SU-DHL-6 (cell line): Measurements from ENCODE around the gene USP54.

ENCODE experiments used
- H2AFZ ChIP-seq: fragments of 200-600 bp; sonication (generic); 2 replicates; pipeline ENCODE4 v1.6.1; 2014; ENCODE audit warnings: low read depth, mild to moderate bottlenecking, moderate library complexity, mixed read lengths, antibody characterized with exemption, low read length; ENCODE audit not compliant: severe bottlenecking
- H3F3A ChIP-seq: fragments of 200-600 bp; shearing (Covaris generic); 2 replicates; pipeline ENCODE4 v1.6.0; 2016; ENCODE audit warnings: antibody characterized with exemption, mild to moderate bottlenecking; ENCODE audit not compliant: insufficient read depth
- H3K27ac ChIP-seq: fragments of 200-600 bp; sonication (generic); 2 replicates; pipeline ENCODE4 v1.5.1; 2016; ENCODE audit warnings: low read depth, mild to moderate bottlenecking, low read length, moderate library complexity, mixed read lengths
- H3K27me3 ChIP-seq: fragments of 200-600 bp; sonication (generic), shearing (Covaris generic); 2 replicates; pipeline ENCODE4 v1.6.0; 2014; ENCODE audit warnings: mild to moderate bottlenecking, low read length
- H3K36me3 ChIP-seq: fragments of 200-600 bp; sonication (generic); 2 replicates; pipeline ENCODE4 v1.6.1; 2014; ENCODE audit warnings: mild to moderate bottlenecking, low read length, mixed read lengths
- H3K4me2 ChIP-seq: fragments of 300-600, 200-600 bp; shearing (Covaris generic), sonication (generic); 2 replicates; pipeline ENCODE4 v1.6.0; 2014; ENCODE audit warnings: low read length, low read depth, mild to moderate bottlenecking; ENCODE audit not compliant: poor library complexity, severe bottlenecking
- H3K4me3 ChIP-seq: fragments of 200-600 bp; sonication (generic); 2 replicates; pipeline ENCODE4 v1.5.1; 2014; ENCODE audit warnings: antibody characterized with exemption, low read length, mild to moderate bottlenecking, mixed read lengths; ENCODE audit not compliant: insufficient read depth, poor library complexity, severe bottlenecking
- H3K79me2 ChIP-seq: fragments of 200-600 bp; sonication (generic); 2 replicates; pipeline ENCODE4 v1.6.1; 2014; ENCODE audit warnings: mild to moderate bottlenecking, low read length, moderate library complexity; ENCODE audit not compliant: insufficient read depth
- H3K9ac ChIP-seq: fragments of 200-600 bp; sonication (generic); 2 replicates; pipeline ENCODE4 v1.7.0; 2014; ENCODE audit warnings: mild to moderate bottlenecking, low read length
- H3K9me2 ChIP-seq: fragments of 200-600 bp; sonication (generic); replicated peaks from 2 replicates; pipeline ENCODE4 v1.6.1; 2014; ENCODE audit warnings: low read length; ENCODE audit not compliant: insufficient read depth
- H3K9me3 ChIP-seq: fragments of 200-600 bp; sonication (generic); 2 replicates; pipeline ENCODE4 v1.6.1; 2014; ENCODE audit warnings: low read length, mixed read lengths; ENCODE audit not compliant: insufficient read depth
- H4K20me1 ChIP-seq: fragments of 200-600 bp; sonication (generic); 2 replicates; pipeline ENCODE4 v1.6.1; 2014; ENCODE audit warnings: low read depth, mild to moderate bottlenecking, antibody characterized with exemption, low read length, moderate library complexity, mixed read lengths
- CTCF ChIP-seq: fragments of 200-600 bp; sonication (generic); IDR thresholded peaks from one replicate; pipeline ENCODE4 v1.5.1; 2017; ENCODE audit warnings: antibody characterized with exemption, mild to moderate bottlenecking, low read length, moderate library complexity; ENCODE audit not compliant: insufficient read depth, poor library complexity, severe bottlenecking
- EZH2phosphoT487 ChIP-seq: fragments of 200-600 bp; sonication (generic), shearing (Covaris generic); conservative IDR thresholded peaks from 2 replicates; pipeline ENCODE4 v1.6.1; 2018; ENCODE audit warnings: mild to moderate bottlenecking, antibody characterized with exemption, low read length, moderate library complexity, mixed read lengths

The USP54 gene

GRCh38 chr10:73495226-73495883 is 95.8 kb downstream of the USP54 start:
- Histone ChIP-seq H3K4me2 (peak overlapping the region; percentile 96), H2AFZ (peak overlapping the region; percentile 36), H3K9me3 (no peaks in the 10 kb centered on the region), H3K4me3 (peak overlapping the region; percentile 83), H3F3A (peaks cover 12% of the 10 kb centered on the region; the same call in 1 of the 2 replicates), H3K36me3 (no peaks in the 10 kb centered on the region), H3K27ac (peak overlapping the region; percentile 85), H3K9ac (peak overlapping the region; percentile 84), H3K27me3 (no peaks in the 10 kb centered on the region), H3K79me2 (peaks cover 46% of the 10 kb centered on the region), H4K20me1 (no peaks in the 10 kb centered on the region), H3K9me2 (no peaks in the 10 kb centered on the region)
- TF ChIP-seq EZH2phosphoT487 (no peak), CTCF (no peak)

- peaks cover 12% of the 10 kb centered on the region; the same call in 1 of the 2 replicates for H3F3A ChIP-seq
- peak overlapping the region; percentile 84 for H3K9ac ChIP-seq
- H4K20me1 ChIP-seq: no peaks in the 10 kb centered on the region
- H3K4me3 ChIP-seq: peak overlapping the region; percentile 83
- no peaks in the 10 kb centered on the region for H3K27me3 ChIP-seq
- H3K9me3 ChIP-seq: no peaks in the 10 kb centered on the region
- no peaks in the 10 kb centered on the region for H3K36me3 ChIP-seq
- no peak overlapping the region for H2AFZ ChIP-seq
- H3K79me2 ChIP-seq: peaks cover 51% of the 10 kb centered on the region
- H3K4me2 ChIP-seq: peak overlapping the region; percentile 96
- no peak for TF ChIP-seq EZH2phosphoT487
- no peak for TF ChIP-seq CTCF
- no peaks in the 10 kb centered on the region for H3K9me2 ChIP-seq
- peak overlapping the region; percentile 85 for H3K27ac ChIP-seq
Observed at GRCh38 chr10:73494877-73495225, 96.3 kb downstream of the USP54 start.

GRCh38 chr10:73494213-73494612 is 96.9 kb downstream of the USP54 start:
- H2AFZ ChIP-seq: no peak overlapping the region
- no peaks in the 10 kb centered on the region for H3K9me3 ChIP-seq
- H3F3A ChIP-seq: peaks cover 12% of the 10 kb centered on the region; the same call in 1 of the 2 replicates
- H3K9ac ChIP-seq: peak overlapping the region; percentile 84
- peak overlapping the region; percentile 96 for H3K4me2 ChIP-seq
- H3K27me3 ChIP-seq: no peaks in the 10 kb centered on the region
- peak overlapping the region; percentile 83 for H3K4me3 ChIP-seq
- no peaks in the 10 kb centered on the region for H3K9me2 ChIP-seq
- peaks cover 57% of the 10 kb centered on the region for H3K79me2 ChIP-seq
- no peak overlapping the region for H3K27ac ChIP-seq
- no peaks in the 10 kb centered on the region for H3K36me3 ChIP-seq
- no peaks in the 10 kb centered on the region for H4K20me1 ChIP-seq
- TF ChIP-seq CTCF: no peak
- no peak for TF ChIP-seq EZH2phosphoT487
